Measurements from ENCODE around the gene MMP13. TPM values are rescaled to one million over a fixed set of nuclear protein-coding genes. Genes with fewer than 3 reads are reported as not detected.

Gene MMP13
- total and polyA plus RNA-seq, 2 donors (not counting 3 experiments of a cell fraction or from before 2014, with no cell fraction given): not detected

DNA sequence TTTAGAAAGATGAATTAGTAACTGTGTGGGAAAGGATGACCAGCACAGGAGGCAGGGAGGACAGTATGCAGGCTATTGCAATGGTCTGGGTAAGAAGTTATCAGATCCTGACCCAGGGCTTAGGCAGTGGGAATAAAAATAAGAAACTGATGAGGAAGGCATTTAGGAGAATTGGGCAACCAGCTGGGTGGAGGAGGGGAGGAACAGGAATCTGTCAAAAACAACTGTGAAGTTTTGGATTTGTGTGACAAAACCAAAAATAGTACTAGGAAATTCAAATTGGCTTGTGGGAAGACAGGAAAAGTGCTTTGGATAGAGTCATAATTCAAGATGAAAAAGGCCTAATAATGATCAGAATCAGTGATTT is 27.9 kb downstream of the MMP13 start:
- H3K27ac ChIP-seq (ENCODE audit: insufficient read depth, low read depth, low read length): no peak overlapping the region
- POLR2A ChIA-PET: no interaction called here

More for the DNA sequence above, 27.9 kb downstream of the MMP13 start:
- DNase-seq (ENCODE audit: low read depth, low spot score): no peak
- H2AFZ ChIP-seq (ENCODE audit: low read depth, low read length): no peak overlapping the region
- no TSS peak for BruUV-seq (replicated peaks)
- H3K9me1 ChIP-seq (replicated peaks; ENCODE audit: control insufficient read depth, extremely low read depth, insufficient read depth, low read length): no peaks in the 10 kb centered on the region
- intact Hi-C loops (cut with micrococcal nuclease) (no loop called here), dilution Hi-C loops (cut with MboI; ENCODE audit: extremely low pct_ligation_motif_present, low sequenced_read_pairs) (no loop called here)
- no peak for FAIRE-seq
- no peak overlapping the region for H3K9ac ChIP-seq (replicated peaks; ENCODE audit: extremely low read depth, insufficient read depth, low read length)
- CTCF ChIA-PET: interaction anchor here (5.2 kb wide), 1 partner anchor 13 kb away, joined by 31 read pairs; no protein-coding TSS in a partner anchor
- no peaks in the 10 kb centered on the region for H3K79me2 ChIP-seq (ENCODE audit: control insufficient read depth, insufficient read depth, low read length)
- no peak overlapping the region for H3K4me2 ChIP-seq (ENCODE audit: insufficient read depth, low read length)
- no peaks in the 10 kb centered on the region for H3K9me3 ChIP-seq (replicated peaks; ENCODE audit: control insufficient read depth, insufficient read depth, low read length)
- no peaks in the 10 kb centered on the region for H3K4me1 ChIP-seq (ENCODE audit: control insufficient read depth, extremely low read depth, insufficient read depth, low read length)
- no peak overlapping the region for H3K4me3 ChIP-seq (replicated peaks in 1 of 3; ENCODE audit: insufficient read depth in 1 of 3, low read depth in 1 of 3, low read length in 3 of 3)
- TF ChIP-seq MYC (IDR thresholded peaks at IDR 0.05; ENCODE audit: low read depth, low read length) (no peak), FOS (IDR thresholded peaks at IDR 0.05; ENCODE audit: borderline replicate concordance, insufficient read depth, low read length) (no peak), JUN (IDR thresholded peaks at IDR 0.05; ENCODE audit: borderline replicate concordance, insufficient read depth, insufficient read length, low read depth) (no peak), GATA2 (IDR thresholded peaks at IDR 0.05; ENCODE audit: insufficient read depth, insufficient read length, low read depth, low read length) (no peak), EZH2 (IDR thresholded peaks at IDR 0.05; ENCODE audit: borderline replicate concordance, low read depth, low read length, severe bottlenecking) (no peak), POLR2A (IDR thresholded peaks at IDR 0.05; ENCODE audit: low read depth, low read length) (no peak), POLR2AphosphoS5 (IDR thresholded peaks at IDR 0.05; ENCODE audit: insufficient read depth, low read depth, low read length) (no peak)
- TF ChIP-seq, protein P1, sequence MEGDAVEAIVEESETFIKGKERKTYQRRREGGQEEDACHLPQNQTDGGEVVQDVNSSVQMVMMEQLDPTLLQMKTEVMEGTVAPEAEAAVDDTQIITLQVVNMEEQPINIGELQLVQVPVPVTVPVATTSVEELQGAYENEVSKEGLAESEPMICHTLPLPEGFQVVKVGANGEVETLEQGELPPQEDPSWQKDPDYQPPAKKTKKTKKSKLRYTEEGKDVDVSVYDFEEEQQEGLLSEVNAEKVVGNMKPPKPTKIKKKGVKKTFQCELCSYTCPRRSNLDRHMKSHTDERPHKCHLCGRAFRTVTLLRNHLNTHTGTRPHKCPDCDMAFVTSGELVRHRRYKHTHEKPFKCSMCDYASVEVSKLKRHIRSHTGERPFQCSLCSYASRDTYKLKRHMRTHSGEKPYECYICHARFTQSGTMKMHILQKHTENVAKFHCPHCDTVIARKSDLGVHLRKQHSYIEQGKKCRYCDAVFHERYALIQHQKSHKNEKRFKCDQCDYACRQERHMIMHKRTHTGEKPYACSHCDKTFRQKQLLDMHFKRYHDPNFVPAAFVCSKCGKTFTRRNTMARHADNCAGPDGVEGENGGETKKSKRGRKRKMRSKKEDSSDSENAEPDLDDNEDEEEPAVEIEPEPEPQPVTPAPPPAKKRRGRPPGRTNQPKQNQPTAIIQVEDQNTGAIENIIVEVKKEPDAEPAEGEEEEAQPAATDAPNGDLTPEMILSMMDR (IDR thresholded peaks at IDR 0.05; ENCODE audit: extremely low read depth in 1 of 2, insufficient read depth in 1 of 2, low read depth in 1 of 2, low read length in 2 of 2): no peak
- TF ChIP-seq, protein P2, sequence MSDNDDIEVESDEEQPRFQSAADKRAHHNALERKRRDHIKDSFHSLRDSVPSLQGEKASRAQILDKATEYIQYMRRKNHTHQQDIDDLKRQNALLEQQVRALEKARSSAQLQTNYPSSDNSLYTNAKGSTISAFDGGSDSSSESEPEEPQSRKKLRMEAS (IDR thresholded peaks at IDR 0.05; ENCODE audit: insufficient read depth, insufficient read length): no peak
- no peaks in the 10 kb centered on the region for H3K36me3 ChIP-seq (ENCODE audit: control insufficient read depth in 2 of 2, extremely low read depth in 1 of 2, insufficient read depth in 2 of 2, low read length in 2 of 2)
- H3K27me3 ChIP-seq (ENCODE audit: control insufficient read depth in 2 of 2, insufficient read depth in 2 of 2, low read length in 2 of 2): peaks cover 2 to 5% of the 10 kb centered on the region in 2 experiments
- H4K20me1 ChIP-seq (replicated peaks; ENCODE audit: control insufficient read depth, extremely low read depth, insufficient read depth, low read length): no peaks in the 10 kb centered on the region

Data from endothelial cell of umbilical vein (primary cell).